Heart left ventricle (tissue), 13 donors: ENCODE data around the gene TMEM170B.

Experiments used
- CTCF ChIP-seq, 12 donors: fragments of 200-600 bp; sonication (generic) in 4 of 12; IDR thresholded peaks; one replicate each; pipeline versions ENCODE4 v1.5.0 to v1.8.0; 2018 to 2022; ENCODE audit warnings: antibody characterized with exemption in 12 of 12, mild to moderate bottlenecking in 5 of 12
- POLR2A ChIP-seq, 2 donors: fragments of 450-650 bp; IDR thresholded peaks; one replicate each; pipeline ENCODE4 v1.6.1; 2017; ENCODE audit warnings: antibody characterized with exemption in 2 of 2, mild to moderate bottlenecking in 2 of 2, moderate library complexity in 2 of 2
- donor health status: ischemic (EF 13 %, LVEDD 7.1; RV severe dilation, severe dysfunction).
- donor health status: DM: no; HTN: yes; CAD: no.
- donor health status: DM: no; HTN: no; CAD: no.
- donor health status: ischemic (EF 25% LVEDD 6.9; RV normal size, moderate dysfunction).
- donor health status: ischemic (EF 25% LVEDD 5.7; RV mildly dilated, moderate dysfunction).
- donor health status: ischemic (EF 35%, LVEDD 5.7; RV mildly dilated, moderate dysfunction).
- donor health status: nonischemic (EF 11% LVEDD 7.7; RV severe dilation, severe dysfunction).
- donor health status: DM: yes; HTN: yes; CAD: no.
- donor health status: PGD.
- donor health status: ischemic (EF 29% LVEDD 5.4; RV normal size, mild dysfunction).
- donor health status: nonischemic (EF 23%, LVEDD 6.1; RV moderate dilation, normal function).

- no peak for TF ChIP-seq CTCF (IDR thresholded peaks at IDR 0.05)
- TF ChIP-seq POLR2A (IDR thresholded peaks at IDR 0.05), result no peak
These were observed 94.0 kb downstream of the TMEM170B start for GRCh38 chr6:11631539-11631938.
